GM12891 (cell line): Measurements from ENCODE around the gene GNLY.
A peak's percentile ranks its signal among the peaks of the same experiment; 100 is the strongest.

ENCODE experiments used
- DNase-seq: peaks from one replicate; pipeline ENCODE4 v3.0.0; 2011; ENCODE audit warnings: low spot score; ENCODE audit not compliant: insufficient read length
- FAIRE-seq: peaks from 2 replicates; lab custom pipeline; 2011; peaks lifted over from hg19 to GRCh38; lab: Jason Lieb, UNC
- PAX5 ChIP-seq: IDR thresholded peaks from 2 replicates; pipeline ENCODE4 v1.6.1; 2011; ENCODE audit warnings: low read length, moderate library complexity, mild to moderate bottlenecking; ENCODE audit not compliant: insufficient read depth, severe bottlenecking
- POLR2A ChIP-seq: IDR thresholded peaks from 2 replicates; pipeline ENCODE4 v1.6.1; 2011; ENCODE audit warnings: low read depth, low read length, control low read depth
- POLR2AphosphoS5 ChIP-seq: IDR thresholded peaks from 2 replicates; pipeline ENCODE4 v1.6.1; 2011; ENCODE audit warnings: low read depth, low read length, control low read depth
- POU2F2 ChIP-seq: IDR thresholded peaks from 2 replicates; pipeline ENCODE4 v1.6.1; 2011; ENCODE audit warnings: low read depth, mild to moderate bottlenecking, control low read depth, low read length, moderate library complexity
- SPI1 ChIP-seq: IDR thresholded peaks from 2 replicates; pipeline ENCODE4 v1.6.1; 2011; ENCODE audit warnings: low read depth, low read length, control low read depth
- TAF1 ChIP-seq: IDR thresholded peaks from 2 replicates; pipeline ENCODE4 v1.6.1; 2011; ENCODE audit warnings: low read depth, low read length, control low read depth

GNLY gene

GRCh38 chr2:85741833-85742455 lies 47.8 kb downstream of the GNLY start:
- TF ChIP-seq TAF1 (no peak), POLR2AphosphoS5 (no peak), POLR2A (no peak), POU2F2 (no peak), PAX5 (no peak), SPI1 (no peak)
- DNase-seq (no peak), FAIRE-seq (no peak)

- no peak for TF ChIP-seq POLR2AphosphoS5
- DNase-seq (no peak), FAIRE-seq (no peak)
These were observed 49.3 kb downstream of the GNLY start for GRCh38 chr2:85743304-85743978.

GRCh38 chr2:85744055-85744454 lies 49.9 kb downstream of the GNLY start:
- DNase-seq (no peak), FAIRE-seq (no peak)
- no peak for TF ChIP-seq POU2F2
- no peak for TF ChIP-seq PAX5
- no peak for TF ChIP-seq POLR2AphosphoS5
- TF ChIP-seq POLR2A, result no peak
- no peak for TF ChIP-seq SPI1
- TF ChIP-seq TAF1, result no peak

GRCh38 chr2:85744741-85745601 lies 50.8 kb downstream of the GNLY start:
- no peak for TF ChIP-seq PAX5
- TF ChIP-seq POLR2A, result no peak
- TF ChIP-seq POLR2AphosphoS5, result no peak
- TF ChIP-seq POU2F2, result no peak
- TF ChIP-seq SPI1, result no peak
- TF ChIP-seq TAF1, result no peak
- no peak for FAIRE-seq
- DNase-seq, result no peak

- no peak for FAIRE-seq
- TF ChIP-seq POLR2A (no peak), SPI1 (no peak), PAX5 (no peak), POLR2AphosphoS5 (no peak), POU2F2 (no peak), TAF1 (no peak)
These were observed 51.5 kb downstream of the GNLY start for GRCh38 chr2:85745619-85746018.

GRCh38 chr2:85746321-85747004 lies 52.3 kb downstream of the GNLY start:
- FAIRE-seq (no peak), DNase-seq (no peak)

More at GRCh38 chr2:85745619-85746018, 51.5 kb downstream of the GNLY start:
- no peak for DNase-seq

GRCh38 chr2:85747441-85747840 lies 53.3 kb downstream of the GNLY start:
- no peak for TF ChIP-seq POU2F2
- TF ChIP-seq POLR2AphosphoS5, result no peak
- TF ChIP-seq PAX5, result no peak
- TF ChIP-seq TAF1, result no peak
- no peak for TF ChIP-seq SPI1
- TF ChIP-seq POLR2A, result no peak
- FAIRE-seq (no peak), DNase-seq (no peak)

More at GRCh38 chr2:85746321-85747004, 52.3 kb downstream of the GNLY start:
- TF ChIP-seq TAF1 (no peak), POLR2AphosphoS5 (no peak), SPI1 (no peak), POU2F2 (no peak), POLR2A (no peak), PAX5 (no peak)

GRCh38 chr2:85748039-85748734 lies 54.0 kb downstream of the GNLY start:
- no peak for DNase-seq
- peak; percentile 59 for FAIRE-seq
- no peak for TF ChIP-seq PAX5
- peak; percentile 97 for TF ChIP-seq SPI1
- TF ChIP-seq POU2F2, result no peak
